Stimulated activated CD8-positive, alpha-beta memory T cell treated with anti-CD3 and anti-CD28 coated beads, Interleukin-12 subunit alpha, Interleukin-12 subunit beta, amount 100 ng/mL, for 24 hours (primary cell): Measurements from ENCODE around the gene NDUFB3.
A peak's percentile ranks its signal among the peaks of the same experiment; 100 is the strongest.
"Not testable (repeated sequence)": the region's sequence is repeated elsewhere in the genome, so short reads cannot be mapped to it uniquely, and the experiment has no call there.

Experiments
- DNase-seq: peaks from one replicate; pipeline ENCODE4 v3.0.0-alpha.2; 2020; ENCODE audit errors: extremely low read depth

NDUFB3 gene

GRCh38 chr2:201071479-201072200, at the start of gene NDUFB3, which contains the start of gene HYCC2:
TSS of gene NDUFB3 (plus strand) at chr2:201072001. CDS start at chr2:201078883, 6,882 bp downstream.
TSS of gene HYCC2 (minus strand) at chr2:201071671. CDS start at chr2:201024009, 47,662 bp downstream.
- DNase-seq: peak; percentile 68

GRCh38 chr2:201024518-201024917, 47.3 kb upstream of the NDUFB3 start:
- no peak for DNase-seq

- DNase-seq: not testable (repeated sequence)
These were observed 37.4 kb upstream of the NDUFB3 start for GRCh38 chr2:201034355-201034754.

- not testable (repeated sequence) for DNase-seq
These were observed 33.4 kb upstream of the NDUFB3 start for GRCh38 chr2:201038361-201038760.

- no peak for DNase-seq
These were observed 32.9 kb upstream of the NDUFB3 start for GRCh38 chr2:201038855-201039254.

- DNase-seq: no peak
These were observed 30.8 kb upstream of the NDUFB3 start for GRCh38 chr2:201040867-201041628.

GRCh38 chr2:201042451-201042850, 29.4 kb upstream of the NDUFB3 start:
- DNase-seq: not testable (repeated sequence)

- not testable (repeated sequence) for DNase-seq
These were observed 28.8 kb upstream of the NDUFB3 start for GRCh38 chr2:201043050-201043449.

- no peak for DNase-seq
These were observed 24.9 kb upstream of the NDUFB3 start for GRCh38 chr2:201046881-201047280.

GRCh38 chr2:201049455-201049854, 22.3 kb upstream of the NDUFB3 start:
- no peak for DNase-seq

GRCh38 chr2:201057087-201057521, 14.7 kb upstream of the NDUFB3 start:
- DNase-seq: no peak

- no peak for DNase-seq
These were observed 14.0 kb upstream of the NDUFB3 start for GRCh38 chr2:201057715-201058248.

- DNase-seq: no peak
These were observed 12.9 kb upstream of the NDUFB3 start for GRCh38 chr2:201058914-201059313.

- no peak for DNase-seq
These were observed 11.6 kb upstream of the NDUFB3 start for GRCh38 chr2:201059961-201060755.

GRCh38 chr2:201063516-201063915, 8.3 kb upstream of the NDUFB3 start:
- DNase-seq: not testable (repeated sequence)

GRCh38 chr2:201064797-201065329, 6.9 kb upstream of the NDUFB3 start:
- no peak for DNase-seq

- DNase-seq: no peak
These were observed 788 bp upstream of the NDUFB3 start for GRCh38 chr2:201070948-201071478.

- DNase-seq: no peak
These were observed 365 bp downstream of the NDUFB3 start for GRCh38 chr2:201072201-201072530.

- no peak for DNase-seq
These were observed 1.3 kb downstream of the NDUFB3 start for GRCh38 chr2:201073071-201073470.

- DNase-seq: no peak
These were observed 3.2 kb downstream of the NDUFB3 start for GRCh38 chr2:201074996-201075395.

GRCh38 chr2:201084863-201085262, 13.1 kb downstream of the NDUFB3 start:
- no peak for DNase-seq
